ENCODE results near the gene SPRN. TPM values are rescaled to one million over a fixed set of nuclear protein-coding genes. Genes with fewer than 3 reads are reported as not detected.

Gene SPRN
- total RNA-seq, 2 experiments from 2014 or later, result not detected

DNA sequence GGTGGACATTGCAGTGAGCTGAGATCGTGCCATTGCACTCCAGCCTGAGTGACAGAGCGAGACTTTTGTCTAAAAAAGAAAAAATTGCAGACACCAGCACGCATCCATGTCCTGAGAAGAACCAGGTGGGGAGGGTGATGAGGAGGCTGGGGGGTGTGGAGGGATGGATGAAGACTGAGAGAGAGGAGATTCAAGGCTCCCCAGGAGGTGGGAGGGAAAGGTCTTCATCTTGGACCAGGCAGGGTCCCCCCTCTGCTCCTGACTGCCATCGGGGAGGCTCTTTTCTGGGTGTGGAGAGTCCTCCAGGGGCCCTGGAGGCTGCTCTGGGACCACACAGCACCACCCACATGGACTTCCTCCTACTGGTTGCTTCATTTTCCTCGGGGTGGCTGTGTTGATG lies 30.8 kb upstream of the SPRN start:
- no peak overlapping the region for H3K27ac Mint-ChIP-seq

GRCh38 chr10:133454204-133454893 lies 29.9 kb upstream of the SPRN start:
- ChIA-PET CTCF (interaction anchor here (0.5 kb wide), 1 partner anchor 94 kb away, joined by 3 read pairs; no protein-coding TSS in a partner anchor), POLR2A (no interaction called here)
- H3K36me3 Mint-ChIP-seq (ENCODE audit: low read depth), result no peaks in the 10 kb centered on the region

More for the DNA sequence above, 30.8 kb upstream of the SPRN start:
- H3K4me1 Mint-ChIP-seq, result no peaks in the 10 kb centered on the region
- intact Hi-C loops (cut with DNase I, micrococcal nuclease), result no loop called here
- CTCF ChIA-PET, result no interaction called here
- no peak overlapping the region for H3K4me3 Mint-ChIP-seq
- H3K27me3 Mint-ChIP-seq, result no peaks in the 10 kb centered on the region
- POLR2A ChIA-PET, result no interaction called here
- no peak for ATAC-seq
- no peak for DNase-seq
- H3K9me3 Mint-ChIP-seq (ENCODE audit: low read depth), result no peaks in the 10 kb centered on the region
- no peaks in the 10 kb centered on the region for H3K36me3 Mint-ChIP-seq (ENCODE audit: low read depth)

GRCh38 chr10:133453516-133454203 lies 29.2 kb upstream of the SPRN start, which contains the start of gene SCART1:
Gene SCART1, plus strand, starts transcription at chr10:133453945. Its CDS starts 53 bp downstream, at chr10:133453998.
- Mint-ChIP-seq H3K36me3 (ENCODE audit: low read depth) (no peaks in the 10 kb centered on the region), H3K4me3 (no peak within 1 kb of the TSS), H3K4me1 (no peaks in the 10 kb centered on the region), H3K9me3 (ENCODE audit: low read depth) (peaks cover 9% of the 10 kb centered on the region), H3K27ac (no peak within 1 kb of the TSS), H3K27me3 (no peaks in the 10 kb centered on the region)
- no peak for DNase-seq
- ChIA-PET CTCF (interaction anchor here (0.5 kb wide), 1 partner anchor 95 kb away, joined by 3 read pairs; no protein-coding TSS in a partner anchor), POLR2A (no interaction called here)
- intact Hi-C loops (cut with DNase I, micrococcal nuclease), result no loop called here
- ATAC-seq, result peak; percentile 68

More at GRCh38 chr10:133454204-133454893, 29.9 kb upstream of the SPRN start:
- H3K9me3 Mint-ChIP-seq (ENCODE audit: low read depth), result peaks cover 2% of the 10 kb centered on the region
- H3K4me3 Mint-ChIP-seq, result no peak overlapping the region
- no peak overlapping the region for H3K27ac Mint-ChIP-seq
- intact Hi-C loops (cut with DNase I, micrococcal nuclease), result no loop called here
- H3K27me3 Mint-ChIP-seq, result no peaks in the 10 kb centered on the region
- DNase-seq, result no peak
- H3K4me1 Mint-ChIP-seq, result no peaks in the 10 kb centered on the region
- no peak for ATAC-seq

DNA sequence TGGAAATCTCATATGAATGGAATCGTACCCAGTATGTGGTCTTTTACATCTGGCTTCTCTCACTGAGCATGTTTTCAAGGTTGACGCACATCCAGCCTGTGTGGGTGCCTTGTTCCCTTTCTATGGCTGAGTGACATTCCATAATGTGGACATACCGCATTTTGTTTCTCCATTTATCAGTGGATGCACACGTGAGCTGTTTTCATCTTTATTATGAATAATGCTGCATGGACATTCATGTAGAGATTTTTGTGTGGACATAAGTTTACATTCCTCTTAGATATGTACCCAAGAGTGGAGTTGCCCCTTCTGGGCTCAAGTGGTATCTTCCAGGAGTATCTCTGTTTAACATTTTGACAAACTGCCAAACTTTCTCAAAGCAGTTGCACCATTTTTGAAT lies 28.0 kb upstream of the SPRN start:
- no peaks in the 10 kb centered on the region for H3K4me1 Mint-ChIP-seq
- DNase-seq, result no peak
- no peak overlapping the region for H3K4me3 Mint-ChIP-seq
- peaks cover 18% of the 10 kb centered on the region for H3K9me3 Mint-ChIP-seq (ENCODE audit: low read depth)
- H3K36me3 Mint-ChIP-seq (ENCODE audit: low read depth), result peaks cover 7% of the 10 kb centered on the region
- CTCF ChIA-PET, result no interaction called here
- no peak for ATAC-seq
- H3K27ac Mint-ChIP-seq, result no peak overlapping the region
- intact Hi-C loops (cut with DNase I, micrococcal nuclease), result no loop called here
- no peaks in the 10 kb centered on the region for H3K27me3 Mint-ChIP-seq
- POLR2A ChIA-PET, result no interaction called here

DNA sequence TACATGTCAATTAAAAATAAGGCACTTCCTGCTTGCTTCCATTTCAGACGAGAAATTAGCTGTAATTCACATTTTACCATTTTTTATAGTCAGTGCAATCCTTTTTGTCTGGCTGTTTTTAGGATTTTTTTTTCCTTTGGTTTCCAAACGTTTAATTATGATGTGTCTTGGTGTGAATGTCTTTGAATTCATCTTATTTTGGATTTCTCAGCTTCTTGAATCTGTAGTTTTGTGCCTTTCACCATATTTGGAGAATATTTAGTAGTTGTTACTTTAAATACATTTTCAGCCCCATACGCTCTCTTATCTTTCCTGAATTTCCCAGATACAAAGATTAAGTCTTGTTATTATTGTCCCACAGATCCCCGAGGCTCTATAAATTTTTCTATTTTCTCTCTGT lies 26.9 kb upstream of the SPRN start:
- H3K27me3 Mint-ChIP-seq, result peaks cover 3% of the 10 kb centered on the region
- no peak for ATAC-seq
- ChIA-PET CTCF (interaction anchor here (0.7 to 1.6 kb wide), 2 partner anchors 9 to 14 kb away, joined by 3 to 5 read pairs; no protein-coding TSS in a partner anchor), POLR2A (no interaction called here)
- peaks cover 14% of the 10 kb centered on the region for H3K36me3 Mint-ChIP-seq (ENCODE audit: low read depth)
- no peak overlapping the region for H3K4me3 Mint-ChIP-seq
- DNase-seq, result no peak
- no peaks in the 10 kb centered on the region for H3K4me1 Mint-ChIP-seq
- H3K27ac Mint-ChIP-seq, result no peak overlapping the region
- intact Hi-C loops (cut with DNase I, micrococcal nuclease), result no loop called here
- H3K9me3 Mint-ChIP-seq (ENCODE audit: low read depth), result peaks cover 26% of the 10 kb centered on the region

DNA sequence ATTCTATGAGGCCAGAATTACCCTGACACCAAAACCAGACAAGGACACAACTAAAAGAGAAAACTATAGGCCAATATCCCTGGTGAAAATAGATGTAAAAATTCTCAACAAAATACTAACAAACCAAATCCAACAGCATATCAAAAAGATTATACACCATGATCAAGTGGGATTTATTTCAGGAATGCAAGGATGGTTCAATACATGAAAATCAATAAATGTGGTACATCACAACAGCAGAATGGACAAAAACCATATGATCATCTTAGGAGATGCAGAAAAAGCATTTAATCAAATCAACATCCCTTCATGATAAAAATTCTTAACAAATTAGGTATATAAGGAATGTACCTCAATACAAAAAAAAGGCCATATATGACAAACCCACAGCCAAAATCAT lies 23.7 kb upstream of the SPRN start:
- Mint-ChIP-seq H3K4me3 (no peak overlapping the region), H3K4me1 (no peaks in the 10 kb centered on the region), H3K36me3 (ENCODE audit: low read depth) (peaks cover 20% of the 10 kb centered on the region), H3K27ac (no peak overlapping the region), H3K27me3 (peaks cover 3% of the 10 kb centered on the region), H3K9me3 (ENCODE audit: low read depth) (peaks cover 28% of the 10 kb centered on the region)
- POLR2A ChIA-PET, result interaction anchor here (0.8 kb wide), 1 partner anchor 380 kb away, joined by 3 read pairs; no protein-coding TSS in a partner anchor
- intact Hi-C loops (cut with DNase I, micrococcal nuclease), result no loop called here
- DNase-seq (no peak), ATAC-seq (no peak)
- CTCF ChIA-PET, result no interaction called here

DNA sequence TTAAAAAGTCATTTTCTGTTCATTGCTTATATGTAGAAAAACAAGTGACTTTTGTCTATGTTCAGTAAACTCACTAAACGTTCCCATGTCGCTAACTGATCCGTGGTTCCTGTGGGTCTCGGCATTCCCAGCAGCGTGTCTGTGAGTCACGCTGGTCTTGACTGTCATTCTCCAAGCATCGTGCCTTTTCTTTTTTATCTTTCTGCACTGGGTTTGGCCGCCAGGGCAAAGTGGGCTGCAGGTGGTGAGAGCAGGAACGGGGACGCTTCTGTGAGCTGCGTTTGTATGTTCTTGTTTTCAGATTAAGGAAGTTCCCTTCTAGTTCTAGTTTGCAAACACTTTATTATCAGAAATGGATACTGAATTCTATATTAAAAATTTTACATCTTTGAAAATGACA lies 22.6 kb upstream of the SPRN start:
- Mint-ChIP-seq H3K27ac (no peak overlapping the region), H3K36me3 (ENCODE audit: low read depth) (peaks cover 20% of the 10 kb centered on the region), H3K9me3 (ENCODE audit: low read depth) (peaks cover 28% of the 10 kb centered on the region), H3K4me1 (peaks cover 11% of the 10 kb centered on the region), H3K27me3 (peaks cover 3% of the 10 kb centered on the region), H3K4me3 (no peak overlapping the region)
- intact Hi-C loops (cut with DNase I, micrococcal nuclease), result no loop called here
- ChIA-PET POLR2A (no interaction called here), CTCF (no interaction called here)
- ATAC-seq, result no peak
- DNase-seq, result no peak

DNA sequence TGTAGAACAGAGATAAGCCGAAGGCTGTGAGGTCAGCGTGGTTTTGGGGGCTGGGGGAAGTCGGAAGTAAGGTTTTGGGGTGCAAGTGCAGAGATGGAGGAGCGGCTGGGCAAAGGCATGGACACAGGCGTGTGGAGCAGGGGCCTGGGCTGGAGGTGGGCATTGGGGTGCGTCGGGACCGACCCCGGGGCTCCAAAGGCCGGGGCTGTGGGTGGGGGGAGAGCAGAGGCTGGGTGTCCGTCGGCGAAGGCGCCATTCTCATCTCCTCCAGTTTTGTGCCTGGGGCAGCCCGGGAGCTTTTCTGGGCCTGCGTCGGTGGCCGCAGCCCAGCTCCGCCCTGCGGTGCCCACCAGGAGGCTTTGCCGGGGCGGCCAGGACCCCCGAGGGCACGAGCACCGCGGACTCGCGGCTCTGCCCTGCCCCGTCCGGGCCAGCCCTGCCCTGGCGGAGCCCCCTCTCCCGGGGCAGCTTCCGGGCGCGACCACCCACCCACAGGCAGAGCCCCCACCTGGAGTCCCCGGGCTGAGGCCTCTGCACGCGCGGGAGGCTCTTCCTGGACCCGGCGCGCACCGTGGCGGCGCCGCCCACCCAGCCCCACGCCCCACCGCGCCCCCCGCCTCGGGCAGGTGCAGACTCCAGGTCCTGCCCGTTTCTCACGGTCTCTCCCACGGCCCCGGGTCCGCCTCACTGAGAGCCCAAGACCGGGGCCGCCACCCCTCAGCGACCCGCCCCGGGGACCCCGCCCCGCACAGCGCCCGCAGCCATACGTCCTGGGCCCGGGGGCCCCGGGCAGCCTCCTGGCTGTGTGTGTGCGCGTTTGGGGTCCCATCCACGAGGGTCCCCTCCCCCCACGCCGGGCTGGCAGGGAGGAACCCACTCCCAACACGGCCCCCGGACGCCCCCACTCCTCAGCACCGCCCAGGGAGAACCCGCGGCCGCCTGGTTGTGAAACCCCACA lies 21.6 kb upstream of the SPRN start:
- peaks cover 14% of the 10 kb centered on the region for H3K4me1 Mint-ChIP-seq
- H3K27ac Mint-ChIP-seq, result no peak overlapping the region
- H3K36me3 Mint-ChIP-seq (ENCODE audit: low read depth), result peaks cover 20% of the 10 kb centered on the region
- peaks cover 28% of the 10 kb centered on the region for H3K9me3 Mint-ChIP-seq (ENCODE audit: low read depth)
- no peak for DNase-seq
- peaks cover 3% of the 10 kb centered on the region for H3K27me3 Mint-ChIP-seq
- ChIA-PET CTCF (no interaction called here), POLR2A (no interaction called here)
- ATAC-seq, result no peak
- intact Hi-C loops (cut with DNase I, micrococcal nuclease), result no loop called here
- H3K4me3 Mint-ChIP-seq, result no peak overlapping the region

- H3K4me1 Mint-ChIP-seq, result peaks cover 14% of the 10 kb centered on the region
- H3K36me3 Mint-ChIP-seq (ENCODE audit: low read depth), result peaks cover 20% of the 10 kb centered on the region
- no peak for ATAC-seq
- CTCF ChIA-PET, result no interaction called here
- intact Hi-C loops (cut with DNase I, micrococcal nuclease), result no loop called here
- no peak overlapping the region for H3K27ac Mint-ChIP-seq
- no peak for DNase-seq
- no peak overlapping the region for H3K4me3 Mint-ChIP-seq
- POLR2A ChIA-PET, result no interaction called here
- peaks cover 3% of the 10 kb centered on the region for H3K27me3 Mint-ChIP-seq
- peaks cover 28% of the 10 kb centered on the region for H3K9me3 Mint-ChIP-seq (ENCODE audit: low read depth)
These were observed 20.9 kb upstream of the SPRN start for GRCh38 chr10:133445268-133445732.

DNA sequence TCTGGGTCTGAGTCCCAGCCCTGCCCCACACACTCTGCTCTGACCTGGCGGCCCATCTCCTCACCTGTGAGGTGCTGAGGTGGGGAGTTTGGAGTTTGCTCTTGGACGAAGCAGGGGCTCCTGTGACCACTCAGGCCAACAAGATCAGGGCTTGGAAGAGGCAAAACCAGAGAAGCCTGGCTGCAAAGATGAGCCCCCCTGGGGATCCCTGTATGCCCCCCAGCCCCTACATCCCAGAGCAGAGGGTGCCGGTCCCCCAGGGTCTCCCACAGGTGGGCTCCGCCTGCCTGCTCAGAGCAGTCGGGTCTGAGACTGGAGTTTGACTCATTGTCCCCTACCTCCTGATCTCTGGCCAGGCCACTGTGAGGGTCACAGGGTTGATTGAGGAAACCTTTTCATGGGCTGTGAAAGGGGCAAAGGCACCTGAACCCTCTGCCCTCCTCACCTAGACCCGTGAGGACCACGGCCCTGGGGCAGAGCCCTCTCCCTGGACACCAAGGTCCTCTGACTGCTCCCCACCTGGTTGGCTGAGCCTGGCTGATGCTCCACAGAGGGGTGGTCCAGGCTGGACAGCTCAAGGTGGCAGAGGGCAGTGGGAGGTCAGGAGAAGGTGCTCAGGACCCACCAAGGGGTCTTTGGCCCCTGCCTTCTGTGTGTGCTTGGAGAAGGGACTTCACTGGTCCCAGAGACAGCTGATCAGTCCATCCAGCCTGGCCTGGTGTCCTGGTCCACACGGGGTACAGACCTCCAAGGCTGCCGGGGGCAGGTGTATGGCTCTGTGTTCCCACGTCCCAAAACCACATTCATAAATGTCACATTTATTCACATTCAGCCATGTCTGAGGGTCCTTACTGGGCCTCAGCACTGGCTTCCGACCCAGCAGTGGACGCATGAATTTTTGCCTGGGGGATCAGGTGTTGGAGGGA lies 20.2 kb upstream of the SPRN start:
- CTCF ChIA-PET, result no interaction called here
- DNase-seq (no peak), ATAC-seq (no peak)
- POLR2A ChIA-PET, result no interaction called here
- no peak overlapping the region for H3K4me3 Mint-ChIP-seq
- H3K4me1 Mint-ChIP-seq, result peaks cover 14% of the 10 kb centered on the region
- peaks cover 3% of the 10 kb centered on the region for H3K27me3 Mint-ChIP-seq
- H3K9me3 Mint-ChIP-seq (ENCODE audit: low read depth), result peaks cover 28% of the 10 kb centered on the region
- intact Hi-C loops (cut with DNase I, micrococcal nuclease), result no loop called here
- H3K36me3 Mint-ChIP-seq (ENCODE audit: low read depth), result peaks cover 20% of the 10 kb centered on the region
- no peak overlapping the region for H3K27ac Mint-ChIP-seq
